GM21367 (cell line): ENCODE results near the gene CFAP100.

Experiments used
- ATAC-seq: cut with Tn5 transposase; IDR thresholded peaks from one replicate; pipeline ENCODE4 v1.9.1; 2021; ENCODE audit not compliant: unreplicated experiment

Gene CFAP100

GRCh38 chr3:126475413-126476114 lies 80.9 kb downstream of the CFAP100 start, which contains the start of gene ZXDC:
ZXDC (minus strand) TSS chr3:126475891; CDS start chr3:126475865, 26 bp downstream.
- peak; percentile 81 for ATAC-seq

GRCh38 chr3:126476166-126477060 lies 81.7 kb downstream of the CFAP100 start:
- ATAC-seq: peak; percentile 20

GRCh38 chr3:126477061-126477380 lies 82.3 kb downstream of the CFAP100 start:
- no peak for ATAC-seq

GRCh38 chr3:126478581-126479310 lies 84.0 kb downstream of the CFAP100 start:
- no peak for ATAC-seq

DNA sequence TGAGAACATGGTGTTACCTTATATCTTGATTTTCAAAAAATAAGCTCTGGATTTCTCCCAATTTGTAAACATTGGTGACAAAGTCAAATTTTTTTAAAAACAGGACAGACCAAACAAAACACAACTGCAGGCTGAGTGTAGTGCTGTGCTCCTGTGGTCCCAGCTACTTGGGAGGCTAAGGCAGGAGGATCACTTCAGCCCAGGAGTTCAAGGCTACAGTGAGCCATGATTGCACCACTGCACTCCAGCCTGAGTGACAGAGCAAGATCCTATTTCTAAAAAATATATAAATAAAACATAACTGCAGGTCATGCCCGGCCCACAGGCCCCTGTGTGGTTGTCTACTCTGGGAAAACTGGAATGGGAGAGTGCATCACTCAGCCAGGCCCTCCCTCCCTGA lies 84.9 kb downstream of the CFAP100 start:
- no peak for ATAC-seq

DNA sequence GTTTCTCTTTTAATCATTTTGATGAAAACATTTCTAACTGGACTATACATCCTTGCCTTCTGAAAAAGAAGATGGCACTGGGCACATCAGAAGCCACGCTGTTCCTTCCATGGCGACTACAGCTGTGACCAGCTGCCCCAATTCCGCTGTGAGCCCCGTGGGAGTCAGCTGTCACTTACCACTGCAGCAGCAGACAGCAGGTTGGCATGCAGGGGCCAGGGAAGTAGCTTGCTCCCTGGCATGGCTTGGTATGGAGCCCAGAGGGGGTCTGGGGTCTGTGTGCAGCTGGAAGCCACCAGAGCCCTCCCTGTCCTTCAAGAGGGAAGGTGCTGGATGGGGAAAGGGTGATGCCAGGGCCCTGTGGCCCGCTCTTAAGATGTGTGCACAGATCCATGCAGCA lies 85.5 kb downstream of the CFAP100 start:
- ATAC-seq: no peak

GRCh38 chr3:126480861-126481260 lies 86.2 kb downstream of the CFAP100 start:
- no peak for ATAC-seq

- no peak for ATAC-seq
Observed at GRCh38 chr3:126481808-126482502, 87.2 kb downstream of the CFAP100 start.

- ATAC-seq: no peak
Observed at GRCh38 chr3:126482503-126483255, 88.0 kb downstream of the CFAP100 start.

GRCh38 chr3:126483321-126483761 lies 88.6 kb downstream of the CFAP100 start:
- no peak for ATAC-seq

DNA sequence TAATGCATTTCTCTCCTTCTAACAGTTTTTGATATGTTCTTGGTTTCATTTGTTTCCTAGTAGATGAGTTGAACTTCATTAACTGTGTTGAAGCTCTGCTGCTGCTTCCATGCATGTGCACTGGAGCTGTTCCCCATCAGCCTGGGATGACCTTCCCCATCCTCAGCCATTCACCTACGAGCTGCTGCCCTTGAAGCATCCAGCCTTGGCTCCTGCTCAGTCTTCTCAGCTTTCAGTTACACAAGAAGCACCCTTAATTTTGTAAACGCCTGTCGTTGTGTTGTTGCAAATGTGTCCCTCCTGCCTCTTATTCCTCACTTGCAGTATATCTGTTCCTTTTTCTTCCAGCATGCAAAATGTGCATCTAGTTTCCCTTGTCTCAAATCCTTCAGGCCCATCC lies 89.4 kb downstream of the CFAP100 start:
- no peak for ATAC-seq

DNA sequence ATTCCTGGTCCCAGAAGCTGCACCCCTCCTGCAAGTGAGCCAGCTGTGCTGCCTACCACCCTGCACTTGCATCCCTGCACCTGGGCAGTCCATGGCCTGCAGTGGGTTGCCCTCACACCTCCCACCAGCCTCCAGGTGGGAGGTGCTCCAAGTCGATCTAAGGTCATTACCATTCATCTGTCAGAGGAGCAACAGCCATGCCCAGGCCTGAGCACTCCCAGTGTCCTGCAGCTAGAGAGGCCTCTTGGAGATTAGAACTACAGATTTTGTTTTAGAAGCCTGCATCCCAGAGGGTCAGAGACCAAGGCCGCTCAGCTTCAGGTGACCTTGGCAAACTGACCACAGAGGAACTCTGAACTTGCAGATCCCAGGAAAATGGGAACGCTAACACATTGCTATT lies 90.0 kb downstream of the CFAP100 start:
- no peak for ATAC-seq

DNA sequence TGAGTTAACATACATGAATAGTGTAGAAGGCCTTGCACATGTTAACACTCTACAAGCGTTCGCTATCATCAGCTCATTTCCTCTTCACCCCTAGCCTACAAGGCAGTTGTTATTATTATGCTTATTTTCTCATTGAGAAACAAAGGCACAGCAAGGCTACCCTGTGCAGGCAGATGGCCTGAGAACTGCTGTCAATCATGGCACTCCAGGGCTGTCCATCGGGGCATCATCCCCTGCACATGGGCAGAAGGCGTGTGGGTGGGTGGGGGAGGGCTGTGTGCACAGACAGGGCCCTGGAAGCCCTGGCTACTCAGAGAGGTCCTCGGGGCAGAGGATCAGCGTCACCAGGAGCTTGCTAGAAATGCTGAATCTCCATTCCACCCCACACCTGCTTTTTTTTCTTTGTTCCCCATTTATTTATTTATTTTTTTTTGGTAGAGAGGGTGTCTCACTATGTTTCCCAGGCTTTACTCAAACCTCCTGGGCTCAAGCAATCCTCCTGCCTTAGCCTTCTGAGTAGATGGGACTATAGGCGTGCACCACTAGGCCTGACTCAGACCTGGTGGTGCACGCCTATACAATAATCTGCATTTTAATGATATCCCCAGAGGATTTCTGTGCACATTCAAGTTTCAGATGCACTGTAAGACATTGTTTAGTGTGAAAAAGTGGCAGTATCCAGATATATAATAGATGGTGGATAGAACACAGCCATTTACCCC lies 90.6 kb downstream of the CFAP100 start:
- ATAC-seq: no peak

DNA sequence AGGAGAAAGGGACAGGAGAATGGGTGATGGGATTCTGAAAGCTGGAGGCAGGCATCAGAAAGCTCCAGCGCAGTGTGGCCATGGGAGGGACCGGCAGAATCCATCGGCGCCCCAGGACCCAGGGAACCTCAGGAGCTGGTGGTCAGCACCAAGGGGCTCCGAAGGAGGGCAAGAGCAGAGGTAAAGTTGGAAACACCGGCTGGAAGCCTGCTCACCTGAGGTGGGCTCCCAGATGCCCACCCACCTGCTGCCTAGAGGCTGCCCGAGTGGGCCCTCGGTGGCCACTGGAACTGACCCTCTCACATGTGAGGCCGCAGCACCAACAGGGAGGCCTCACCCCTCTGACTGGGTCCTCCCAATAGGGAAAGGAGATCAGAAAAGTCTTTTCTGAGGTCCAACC lies 91.2 kb downstream of the CFAP100 start:
- no peak for ATAC-seq
